Stimulated activated naive CD8-positive, alpha-beta T cell treated with anti-CD3 and anti-CD28 coated beads, Interleukin-15, amount 100 ng/mL, for 72 hours (primary cell): ENCODE measurements around the gene INTS7.

Source experiments
- ATAC-seq: fragments of 150-1000 bp; cut with Tn5 transposase; 2 replicates; pipeline ENCODE4 v1.10.0; 2021; ENCODE audit warnings: mild to moderate bottlenecking, moderate library complexity
- DNase-seq, 2 donors: peaks; one replicate each; pipeline ENCODE4 v3.0.0; 2021 to 2022
- H3K27ac Mint-ChIP-seq, 2 donors: one replicate each; pipeline ENCODE4 v1.8.0; 2022; ENCODE audit warnings: mild to moderate bottlenecking in 2 of 2, mixed read lengths in 2 of 2, moderate library complexity in 2 of 2
- H3K27me3 Mint-ChIP-seq: one replicate; pipeline ENCODE4 v1.8.0; 2022; ENCODE audit warnings: mixed read lengths
- H3K4me1 Mint-ChIP-seq: one replicate; pipeline ENCODE4 v1.8.0; 2022; ENCODE audit warnings: mild to moderate bottlenecking, mixed read lengths
- H3K4me3 Mint-ChIP-seq, 2 donors: one replicate each; pipeline ENCODE4 v1.8.0; 2022; ENCODE audit warnings: mild to moderate bottlenecking in 2 of 2, mixed read lengths in 2 of 2, moderate library complexity in 1 of 2
- H3K9me3 Mint-ChIP-seq, 2 donors: one replicate each; pipeline ENCODE4 v1.8.0; 2022; ENCODE audit warnings: mixed read lengths in 2 of 2

INTS7 gene

GRCh38 chr1:211915924-211916323 is 119.4 kb downstream of the INTS7 start:
- H3K4me3 Mint-ChIP-seq, result no peak overlapping the region
- DNase-seq (no peak), ATAC-seq (no peak)
- H3K27me3 Mint-ChIP-seq, result peaks cover 8% of the 10 kb centered on the region
- H3K4me1 Mint-ChIP-seq, result no peaks in the 10 kb centered on the region
- H3K27ac Mint-ChIP-seq, result no peak overlapping the region
- H3K9me3 Mint-ChIP-seq, result peaks cover 0 to 6% of the 10 kb centered on the region in 2 donors

GRCh38 chr1:211912844-211913432 is 122.4 kb downstream of the INTS7 start:
- ATAC-seq (no peak), DNase-seq (no peak)
- Mint-ChIP-seq H3K27me3 (peaks cover 14% of the 10 kb centered on the region), H3K4me1 (no peaks in the 10 kb centered on the region), H3K4me3 (no peak overlapping the region), H3K27ac (no peak overlapping the region), H3K9me3 (peaks cover 4 to 11% of the 10 kb centered on the region in 2 donors)

- no peak overlapping the region for H3K4me3 Mint-ChIP-seq
These were observed 123.3 kb downstream of the INTS7 start for GRCh38 chr1:211912038-211912437.

GRCh38 chr1:211910913-211911485 is 124.4 kb downstream of the INTS7 start:
- no peak overlapping the region for H3K27ac Mint-ChIP-seq
- no peak for ATAC-seq
- no peak overlapping the region for H3K4me3 Mint-ChIP-seq
- H3K9me3 Mint-ChIP-seq, result peaks cover 4 to 11% of the 10 kb centered on the region in 2 donors
- DNase-seq, result no peak
- no peaks in the 10 kb centered on the region for H3K4me1 Mint-ChIP-seq
- H3K27me3 Mint-ChIP-seq, result peaks cover 14% of the 10 kb centered on the region

More at GRCh38 chr1:211912038-211912437, 123.3 kb downstream of the INTS7 start:
- no peak for ATAC-seq
- no peaks in the 10 kb centered on the region for H3K4me1 Mint-ChIP-seq
- no peak overlapping the region for H3K27ac Mint-ChIP-seq
- peaks cover 4 to 11% of the 10 kb centered on the region in 2 donors for H3K9me3 Mint-ChIP-seq
- no peak for DNase-seq
- peaks cover 14% of the 10 kb centered on the region for H3K27me3 Mint-ChIP-seq

GRCh38 chr1:211910113-211910884 is 125.1 kb downstream of the INTS7 start:
- DNase-seq (no peak), ATAC-seq (no peak)
- H3K9me3 Mint-ChIP-seq, result peaks cover 4 to 5% of the 10 kb centered on the region in 2 donors
- no peak overlapping the region for H3K27ac Mint-ChIP-seq
- no peak overlapping the region for H3K4me3 Mint-ChIP-seq
- peaks cover 14% of the 10 kb centered on the region for H3K27me3 Mint-ChIP-seq
- no peaks in the 10 kb centered on the region for H3K4me1 Mint-ChIP-seq

- no peak overlapping the region for H3K27ac Mint-ChIP-seq
- H3K27me3 Mint-ChIP-seq, result peaks cover 14% of the 10 kb centered on the region
- ATAC-seq (no peak), DNase-seq (no peak)
- no peaks in the 10 kb centered on the region for H3K4me1 Mint-ChIP-seq
- no peak overlapping the region for H3K4me3 Mint-ChIP-seq
- H3K9me3 Mint-ChIP-seq, result peaks cover 4 to 5% of the 10 kb centered on the region in 2 donors
These were observed 126.0 kb downstream of the INTS7 start for GRCh38 chr1:211909395-211909794.

GRCh38 chr1:211908951-211909350 is 126.4 kb downstream of the INTS7 start:
- Mint-ChIP-seq H3K9me3 (peaks cover 4 to 5% of the 10 kb centered on the region in 2 donors), H3K4me3 (no peak overlapping the region), H3K27me3 (peaks cover 14% of the 10 kb centered on the region), H3K4me1 (no peaks in the 10 kb centered on the region), H3K27ac (no peak overlapping the region)
- DNase-seq, result no peak
- no peak for ATAC-seq

- H3K27ac Mint-ChIP-seq, result no peak overlapping the region
- H3K27me3 Mint-ChIP-seq, result peaks cover 14% of the 10 kb centered on the region
- no peak for DNase-seq
- H3K9me3 Mint-ChIP-seq, result peaks cover 4 to 5% of the 10 kb centered on the region in 2 donors
- no peak overlapping the region for H3K4me3 Mint-ChIP-seq
- H3K4me1 Mint-ChIP-seq, result no peaks in the 10 kb centered on the region
- ATAC-seq, result no peak
These were observed 126.9 kb downstream of the INTS7 start for GRCh38 chr1:211908453-211908852.

- Mint-ChIP-seq H3K9me3 (no peaks in the 10 kb centered on the region), H3K4me3 (no peak overlapping the region), H3K4me1 (no peaks in the 10 kb centered on the region), H3K27ac (no peak overlapping the region), H3K27me3 (no peaks in the 10 kb centered on the region)
- no peak for DNase-seq
- no peak for ATAC-seq
These were observed 131.7 kb downstream of the INTS7 start for GRCh38 chr1:211903490-211904245.

GRCh38 chr1:211902624-211903291 is 132.6 kb downstream of the INTS7 start:
- Mint-ChIP-seq H3K4me3 (no peak overlapping the region), H3K27ac (no peak overlapping the region), H3K27me3 (no peaks in the 10 kb centered on the region), H3K9me3 (no peaks in the 10 kb centered on the region), H3K4me1 (no peaks in the 10 kb centered on the region)
- no peak for ATAC-seq
- no peak for DNase-seq

- ATAC-seq, result no peak
- H3K9me3 Mint-ChIP-seq, result no peaks in the 10 kb centered on the region
- DNase-seq, result no peak
- no peak overlapping the region for H3K4me3 Mint-ChIP-seq
- H3K27ac Mint-ChIP-seq, result no peak overlapping the region
- H3K4me1 Mint-ChIP-seq, result no peaks in the 10 kb centered on the region
- H3K27me3 Mint-ChIP-seq, result no peaks in the 10 kb centered on the region
These were observed 133.4 kb downstream of the INTS7 start for GRCh38 chr1:211901945-211902344.

- no peaks in the 10 kb centered on the region for H3K27me3 Mint-ChIP-seq
- H3K4me1 Mint-ChIP-seq, result no peaks in the 10 kb centered on the region
- no peak overlapping the region for H3K27ac Mint-ChIP-seq
- H3K4me3 Mint-ChIP-seq, result no peak overlapping the region
- no peaks in the 10 kb centered on the region for H3K9me3 Mint-ChIP-seq
- DNase-seq (no peak), ATAC-seq (no peak)
These were observed 134.9 kb downstream of the INTS7 start for GRCh38 chr1:211900441-211900840.

- Mint-ChIP-seq H3K27ac (no peak overlapping the region), H3K27me3 (no peaks in the 10 kb centered on the region), H3K4me1 (no peaks in the 10 kb centered on the region), H3K4me3 (no peak overlapping the region), H3K9me3 (no peaks in the 10 kb centered on the region)
- DNase-seq (no peak), ATAC-seq (no peak)
These were observed 138.4 kb downstream of the INTS7 start for GRCh38 chr1:211896958-211897357.

- no peak overlapping the region for H3K27ac Mint-ChIP-seq
- DNase-seq, result no peak
These were observed 140.1 kb downstream of the INTS7 start for GRCh38 chr1:211895126-211895759.

GRCh38 chr1:211894312-211894711 is 141.0 kb downstream of the INTS7 start:
- DNase-seq (no peak), ATAC-seq (no peak)
- H3K27ac Mint-ChIP-seq, result peak overlapping the region in 1 of 2 donors; percentile 71
- H3K27me3 Mint-ChIP-seq, result no peaks in the 10 kb centered on the region
- H3K4me3 Mint-ChIP-seq, result no peak overlapping the region
- no peaks in the 10 kb centered on the region for H3K4me1 Mint-ChIP-seq
- no peaks in the 10 kb centered on the region for H3K9me3 Mint-ChIP-seq

More at GRCh38 chr1:211895126-211895759, 140.1 kb downstream of the INTS7 start:
- H3K4me3 Mint-ChIP-seq, result no peak overlapping the region
- ATAC-seq, result no peak
- no peaks in the 10 kb centered on the region for H3K27me3 Mint-ChIP-seq
- no peaks in the 10 kb centered on the region for H3K9me3 Mint-ChIP-seq
- no peaks in the 10 kb centered on the region for H3K4me1 Mint-ChIP-seq
